ENCODE measurements around the gene PCCA. TPM values are rescaled to one million over a fixed set of nuclear protein-coding genes. Genes with fewer than 3 reads are reported as not detected.

The PCCA gene
- total and polyA plus RNA-seq, 7 donors = 18.0 to 45.6 (median 42.8) TPM

- Histone ChIP-seq H3K36me3 (peaks cover 0 to 3% (median 0%) of the 10 kb centered on the region in 4 donors), H3K4me3 (no peak overlapping the region), H3K27ac (no peak overlapping the region), H3K27me3 (no peaks in the 10 kb centered on the region), H3K9me3 (no peaks in the 10 kb centered on the region), H3K4me1 (no peaks in the 10 kb centered on the region)
- no peak for DNase-seq
- 90 to 91% methylated on average over 2 of the region's 2 CpGs for WGBS, 2 donors
- TF ChIP-seq POLR2A (IDR thresholded peaks at IDR 0.05) = no peak
- no peak for TF ChIP-seq EP300 (IDR thresholded peaks at IDR 0.05)
- TF ChIP-seq, protein P1, sequence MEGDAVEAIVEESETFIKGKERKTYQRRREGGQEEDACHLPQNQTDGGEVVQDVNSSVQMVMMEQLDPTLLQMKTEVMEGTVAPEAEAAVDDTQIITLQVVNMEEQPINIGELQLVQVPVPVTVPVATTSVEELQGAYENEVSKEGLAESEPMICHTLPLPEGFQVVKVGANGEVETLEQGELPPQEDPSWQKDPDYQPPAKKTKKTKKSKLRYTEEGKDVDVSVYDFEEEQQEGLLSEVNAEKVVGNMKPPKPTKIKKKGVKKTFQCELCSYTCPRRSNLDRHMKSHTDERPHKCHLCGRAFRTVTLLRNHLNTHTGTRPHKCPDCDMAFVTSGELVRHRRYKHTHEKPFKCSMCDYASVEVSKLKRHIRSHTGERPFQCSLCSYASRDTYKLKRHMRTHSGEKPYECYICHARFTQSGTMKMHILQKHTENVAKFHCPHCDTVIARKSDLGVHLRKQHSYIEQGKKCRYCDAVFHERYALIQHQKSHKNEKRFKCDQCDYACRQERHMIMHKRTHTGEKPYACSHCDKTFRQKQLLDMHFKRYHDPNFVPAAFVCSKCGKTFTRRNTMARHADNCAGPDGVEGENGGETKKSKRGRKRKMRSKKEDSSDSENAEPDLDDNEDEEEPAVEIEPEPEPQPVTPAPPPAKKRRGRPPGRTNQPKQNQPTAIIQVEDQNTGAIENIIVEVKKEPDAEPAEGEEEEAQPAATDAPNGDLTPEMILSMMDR (IDR thresholded peaks at IDR 0.05) = no peak
- intact Hi-C loops (cut with DNase I) = no loop called here
Measured at GRCh38 chr13:100302391-100302790, 213.5 kb downstream of the PCCA start.

DNA sequence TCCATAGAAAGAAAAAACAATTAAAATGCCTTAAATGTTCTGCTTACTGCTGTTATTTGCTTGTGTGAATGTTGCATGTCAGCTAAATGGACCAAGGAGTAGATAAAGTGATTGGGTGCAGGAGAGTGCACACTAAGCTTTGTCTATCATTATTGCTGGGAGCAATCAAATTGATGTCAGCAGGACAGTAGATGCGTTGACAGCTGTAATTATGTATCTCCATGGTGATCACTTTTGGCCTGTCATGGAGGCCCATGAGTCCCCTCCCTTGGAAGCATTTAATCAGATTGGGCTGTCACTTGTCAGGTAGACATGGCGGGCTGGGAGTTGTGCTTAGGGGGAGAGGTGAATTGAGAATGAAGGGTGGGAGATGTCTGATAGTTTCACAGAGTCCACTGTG is 215.3 kb downstream of the PCCA start:
- Histone ChIP-seq H3K9me3 (no peaks in the 10 kb centered on the region), H3K4me3 (no peak overlapping the region), H3K36me3 (peaks cover 0 to 3% (median 0%) of the 10 kb centered on the region in 4 donors), H3K4me1 (no peaks in the 10 kb centered on the region), H3K27ac (no peak overlapping the region), H3K27me3 (no peaks in the 10 kb centered on the region)
- TF ChIP-seq EP300 (IDR thresholded peaks at IDR 0.05) (no peak), POLR2AphosphoS5 (IDR thresholded peaks at IDR 0.05) (no peak), POLR2A (IDR thresholded peaks at IDR 0.05) (no peak)
- TF ChIP-seq, protein P1 (IDR thresholded peaks at IDR 0.05) = no peak
- WGBS, 2 donors = 89 to 94% methylated on average over 2 of the region's 2 CpGs
- no peak for DNase-seq
- intact Hi-C loops (cut with DNase I) = no loop called here

- TF ChIP-seq POLR2AphosphoS5 (IDR thresholded peaks at IDR 0.05) (no peak), EP300 (IDR thresholded peaks at IDR 0.05) (no peak), POLR2A (IDR thresholded peaks at IDR 0.05) (no peak)
- TF ChIP-seq, protein P1 (IDR thresholded peaks at IDR 0.05) = no peak
- DNase-seq = no peak
- Histone ChIP-seq H3K4me1 (no peaks in the 10 kb centered on the region), H3K4me3 (no peak overlapping the region), H3K36me3 (peaks cover 0 to 9% (median 0%) of the 10 kb centered on the region in 4 donors), H3K27ac (no peak overlapping the region), H3K9me3 (no peaks in the 10 kb centered on the region), H3K27me3 (no peaks in the 10 kb centered on the region)
- intact Hi-C loops (cut with DNase I) = no loop called here
- WGBS, 2 donors = 83 to 84% methylated on average over 2 of the region's 2 CpGs
Measured at GRCh38 chr13:100305398-100305797, 216.5 kb downstream of the PCCA start.

- DNase-seq = no peak
- TF ChIP-seq POLR2AphosphoS5 (IDR thresholded peaks at IDR 0.05) (no peak), POLR2A (IDR thresholded peaks at IDR 0.05) (no peak), EP300 (IDR thresholded peaks at IDR 0.05) (no peak)
- TF ChIP-seq, protein P1 (IDR thresholded peaks at IDR 0.05) = no peak
- intact Hi-C loops (cut with DNase I) = no loop called here
- peaks cover 0 to 9% (median 0%) of the 10 kb centered on the region in 4 donors for H3K36me3 ChIP-seq
- no peaks in the 10 kb centered on the region for H3K27me3 ChIP-seq
- no peaks in the 10 kb centered on the region for H3K9me3 ChIP-seq
- no peaks in the 10 kb centered on the region for H3K4me1 ChIP-seq
- WGBS, 2 donors = 86 to 92% methylated on average over 4 of the region's 4 CpGs
- H3K4me3 ChIP-seq = no peak overlapping the region
- H3K27ac ChIP-seq = no peak overlapping the region
Measured at GRCh38 chr13:100306030-100306429, 217.1 kb downstream of the PCCA start.

DNA sequence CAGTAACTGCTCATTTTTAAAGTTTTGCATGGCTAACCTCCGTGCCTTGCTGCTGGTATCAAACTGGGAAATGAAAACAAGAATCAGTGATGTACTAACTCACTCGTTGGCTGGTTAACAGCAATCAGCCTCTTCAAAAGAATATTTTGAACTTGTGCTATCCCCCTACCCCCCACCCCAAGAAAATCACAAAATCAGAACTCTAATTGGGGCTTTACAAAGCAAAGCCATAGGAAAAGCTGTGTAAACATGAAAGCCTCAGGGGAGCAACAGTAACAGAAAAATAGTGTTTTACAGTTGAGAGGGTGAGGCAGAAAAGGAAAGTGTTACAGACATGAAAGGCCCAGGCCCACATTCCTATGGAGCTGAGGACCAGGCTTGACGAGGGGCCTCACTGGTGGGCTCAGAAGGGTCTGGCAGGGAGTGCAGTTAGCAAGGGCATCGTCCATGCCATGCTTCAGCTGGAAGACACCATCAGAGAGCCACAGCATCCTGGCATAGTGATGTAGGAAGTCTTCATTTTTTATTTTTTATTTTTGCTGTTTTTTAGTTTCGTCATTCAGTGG is 217.6 kb downstream of the PCCA start:
- H3K27ac ChIP-seq = no peak overlapping the region
- no peak overlapping the region for H3K4me3 ChIP-seq
- no peaks in the 10 kb centered on the region for H3K9me3 ChIP-seq
- intact Hi-C loops (cut with DNase I) = no loop called here
- 78 to 91% methylated on average over 5 of the region's 5 CpGs for WGBS, 2 donors
- no peaks in the 10 kb centered on the region for H3K27me3 ChIP-seq
- TF ChIP-seq, protein P1 (IDR thresholded peaks at IDR 0.05) = no peak
- TF ChIP-seq POLR2A (IDR thresholded peaks at IDR 0.05) (no peak), POLR2AphosphoS5 (IDR thresholded peaks at IDR 0.05) (no peak), EP300 (IDR thresholded peaks at IDR 0.05) (no peak)
- no peaks in the 10 kb centered on the region for H3K4me1 ChIP-seq
- no peak for DNase-seq
- H3K36me3 ChIP-seq = peaks cover 0 to 7% (median 0%) of the 10 kb centered on the region in 4 donors
